ENCODE measurements around the gene PRR7.

PRR7 gene

DNA sequence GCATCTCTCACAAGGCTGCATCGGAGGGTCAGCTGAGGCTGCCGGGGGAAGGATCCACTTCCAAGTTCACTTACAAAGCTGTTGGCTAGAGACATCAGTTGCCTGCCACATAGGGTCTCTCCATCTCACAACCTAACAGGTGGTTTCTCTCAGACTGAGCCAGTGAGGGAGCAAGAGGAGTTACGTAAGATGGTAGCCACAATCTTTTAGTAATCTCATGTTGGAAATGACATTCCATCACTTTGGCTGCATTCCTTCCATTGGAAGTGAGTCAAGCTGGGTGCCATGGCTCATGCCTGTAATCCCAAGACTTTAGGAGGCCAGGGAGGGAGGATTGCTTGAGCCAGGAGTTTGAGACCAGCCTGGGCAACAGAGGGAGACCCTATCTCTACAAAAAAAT, 27.6 kb upstream of the PRR7 start:
- TF ChIP-seq, protein P1, sequence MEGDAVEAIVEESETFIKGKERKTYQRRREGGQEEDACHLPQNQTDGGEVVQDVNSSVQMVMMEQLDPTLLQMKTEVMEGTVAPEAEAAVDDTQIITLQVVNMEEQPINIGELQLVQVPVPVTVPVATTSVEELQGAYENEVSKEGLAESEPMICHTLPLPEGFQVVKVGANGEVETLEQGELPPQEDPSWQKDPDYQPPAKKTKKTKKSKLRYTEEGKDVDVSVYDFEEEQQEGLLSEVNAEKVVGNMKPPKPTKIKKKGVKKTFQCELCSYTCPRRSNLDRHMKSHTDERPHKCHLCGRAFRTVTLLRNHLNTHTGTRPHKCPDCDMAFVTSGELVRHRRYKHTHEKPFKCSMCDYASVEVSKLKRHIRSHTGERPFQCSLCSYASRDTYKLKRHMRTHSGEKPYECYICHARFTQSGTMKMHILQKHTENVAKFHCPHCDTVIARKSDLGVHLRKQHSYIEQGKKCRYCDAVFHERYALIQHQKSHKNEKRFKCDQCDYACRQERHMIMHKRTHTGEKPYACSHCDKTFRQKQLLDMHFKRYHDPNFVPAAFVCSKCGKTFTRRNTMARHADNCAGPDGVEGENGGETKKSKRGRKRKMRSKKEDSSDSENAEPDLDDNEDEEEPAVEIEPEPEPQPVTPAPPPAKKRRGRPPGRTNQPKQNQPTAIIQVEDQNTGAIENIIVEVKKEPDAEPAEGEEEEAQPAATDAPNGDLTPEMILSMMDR (IDR thresholded peaks at IDR 0.05), result no peak

DNA sequence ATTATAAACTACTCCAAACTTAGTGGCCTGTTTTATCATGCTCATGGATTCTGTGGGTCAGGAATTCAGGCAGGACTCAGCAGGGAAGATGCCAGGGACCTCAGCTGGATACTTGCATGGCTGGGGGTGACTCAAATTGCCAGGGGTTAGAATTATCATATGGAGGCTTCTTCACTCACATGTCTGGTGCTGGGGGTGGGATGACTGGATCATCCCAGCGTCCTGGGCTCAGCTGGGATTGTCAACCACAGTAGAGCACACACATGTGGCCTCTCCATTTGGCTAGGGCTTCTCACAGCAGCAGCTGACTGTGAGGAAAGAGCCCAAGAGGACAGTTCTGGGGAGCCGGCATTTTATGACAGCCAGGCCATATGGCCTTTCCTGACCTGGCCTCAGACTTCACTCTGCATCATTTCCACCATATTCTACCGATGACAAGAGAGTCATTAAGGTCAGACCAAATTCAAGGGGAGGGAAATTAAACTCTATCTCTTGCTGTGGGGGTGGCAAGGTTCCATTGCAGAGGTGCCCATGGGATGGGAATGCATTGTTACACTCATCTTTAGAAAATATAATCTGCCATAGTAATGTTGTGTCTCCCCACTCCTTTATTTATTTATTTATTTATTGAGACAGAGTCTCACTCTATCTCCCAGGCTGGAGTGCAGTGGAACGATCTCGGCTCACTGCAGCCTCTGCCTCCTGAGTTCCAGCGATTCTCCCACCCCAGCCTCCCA, 25.4 kb upstream of the PRR7 start:
- TF ChIP-seq, protein P1 (IDR thresholded peaks at IDR 0.05), result no peak

DNA sequence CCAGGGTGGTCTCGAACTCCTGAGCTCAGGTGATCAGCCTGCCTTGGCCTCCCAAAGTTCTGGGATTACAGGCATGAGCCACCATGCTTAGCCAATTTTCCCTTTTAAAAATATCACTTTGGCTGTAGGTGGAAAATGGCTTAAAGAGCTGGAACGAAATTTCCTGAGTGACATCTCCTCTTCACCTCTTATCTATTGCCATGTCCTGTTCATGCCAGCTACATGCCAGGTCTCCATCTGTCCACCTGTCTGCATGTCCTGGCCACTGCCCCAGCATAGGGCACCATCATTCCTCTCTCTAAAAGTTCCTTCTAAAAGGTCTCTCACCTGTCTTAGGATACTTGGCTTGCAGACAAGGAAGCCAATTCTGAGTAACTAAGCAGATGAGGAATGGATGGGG, 22.9 kb upstream of the PRR7 start:
- TF ChIP-seq, protein P1 (IDR thresholded peaks at IDR 0.05), result no peak

DNA sequence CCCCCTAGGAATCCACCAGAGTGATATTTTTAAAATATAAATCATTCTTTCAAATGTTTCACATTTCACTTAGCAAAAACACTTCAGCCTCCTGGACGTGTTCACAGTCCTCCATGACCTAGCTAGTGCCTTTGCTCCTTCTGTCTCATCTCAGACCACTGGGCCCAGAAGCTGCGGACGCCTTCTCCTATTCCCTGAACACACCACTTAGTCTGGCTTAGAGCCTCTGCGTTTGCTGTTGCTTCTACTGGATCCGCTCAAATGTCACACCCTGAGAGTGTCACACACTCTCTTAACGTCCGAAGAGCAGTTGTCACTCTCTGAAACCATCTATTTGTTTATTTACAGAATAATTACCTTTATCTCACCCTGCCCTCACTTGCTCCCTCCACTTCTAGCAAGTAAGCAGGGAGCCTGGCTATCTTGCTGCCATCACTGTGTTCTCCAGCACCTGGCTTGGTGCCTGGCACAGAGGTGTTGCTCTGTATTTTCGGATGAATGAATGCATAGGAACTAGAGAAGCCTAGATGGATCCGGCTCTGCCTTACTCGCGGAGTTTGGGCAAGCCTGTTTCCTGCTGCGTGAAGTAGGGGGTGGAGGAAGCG, 21.3 kb upstream of the PRR7 start:
- TF ChIP-seq, protein P1 (IDR thresholded peaks at IDR 0.05), result no peak

DNA sequence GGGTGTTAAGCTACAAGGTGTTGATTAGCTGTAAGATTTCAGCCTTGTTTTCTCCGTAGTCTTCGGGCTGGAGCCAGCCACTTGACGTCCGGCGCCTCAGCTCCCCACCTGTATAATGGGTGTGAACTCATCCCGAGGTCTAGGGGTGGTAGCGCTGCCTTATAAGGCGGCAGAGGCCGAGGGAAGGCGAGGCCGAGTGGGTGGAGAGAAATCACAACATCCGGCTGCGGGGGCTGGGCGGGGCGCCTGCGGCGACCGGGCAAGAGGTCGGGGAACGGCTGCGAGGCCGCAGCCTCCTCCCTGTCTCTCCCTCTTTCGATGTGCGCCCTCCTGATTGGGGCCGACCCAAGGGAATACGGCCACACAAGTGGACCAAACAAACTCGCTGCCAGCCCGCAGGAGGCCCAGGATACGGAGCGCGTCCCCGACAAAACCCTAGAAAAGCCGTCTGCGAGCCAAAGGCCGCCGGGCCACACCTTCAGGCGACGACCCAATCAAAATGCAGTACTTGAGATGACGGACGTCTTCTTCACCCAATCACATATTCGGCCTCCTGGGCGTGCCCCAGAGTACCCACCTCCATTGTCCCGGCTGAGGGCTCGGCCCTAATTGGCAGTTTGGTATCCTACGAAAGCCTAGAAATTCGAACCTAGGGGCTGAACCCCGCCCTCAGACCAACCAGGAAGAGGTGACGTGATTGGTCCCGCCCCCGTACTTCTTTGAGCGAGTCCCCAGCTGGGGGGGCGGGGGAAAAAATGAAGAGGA, 20.6 kb upstream of the PRR7 start:
- TF ChIP-seq, protein P1 (IDR thresholded peaks at IDR 0.05), result no peak

DNA sequence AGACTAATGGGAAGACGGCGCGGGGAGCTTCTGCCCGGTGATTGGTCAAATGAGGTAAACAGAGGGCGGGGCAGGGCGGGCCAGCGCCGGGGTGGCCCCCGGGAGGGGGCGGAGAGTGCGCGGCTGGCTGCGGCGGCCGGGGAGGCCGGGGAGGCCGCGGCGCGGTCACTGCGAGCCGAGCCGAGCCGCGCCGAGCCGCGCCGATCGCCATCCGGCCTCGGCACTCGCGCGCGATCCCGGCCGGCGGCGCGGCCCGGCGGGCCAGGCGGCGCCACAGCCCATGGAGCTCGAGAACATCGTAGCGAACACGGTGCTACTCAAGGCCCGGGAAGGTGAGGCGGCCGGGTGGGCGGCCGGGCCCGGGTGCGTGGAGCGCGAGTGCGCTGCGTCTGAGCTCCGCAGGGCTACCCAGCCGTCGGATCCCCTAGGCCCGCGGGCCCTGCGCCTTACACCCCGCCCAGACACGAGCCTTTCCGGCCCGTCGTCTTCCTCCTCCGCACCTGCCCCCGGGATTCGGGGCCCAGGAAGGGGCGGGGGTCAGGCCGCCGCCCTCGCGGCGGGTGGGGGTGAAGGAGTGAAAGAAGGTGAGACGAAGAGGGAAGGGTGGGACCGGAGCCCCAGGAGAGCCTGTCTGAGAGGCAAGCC, 19.9 kb upstream of the PRR7 start, which contains the start of gene GRK6:
TSS of gene GRK6 (plus strand) at position 111 of the 645 bp plus-strand sequence. CDS start at position 281, 170 bp downstream.
- TF ChIP-seq, protein P1 (IDR thresholded peaks at IDR 0.05), result no peak

DNA sequence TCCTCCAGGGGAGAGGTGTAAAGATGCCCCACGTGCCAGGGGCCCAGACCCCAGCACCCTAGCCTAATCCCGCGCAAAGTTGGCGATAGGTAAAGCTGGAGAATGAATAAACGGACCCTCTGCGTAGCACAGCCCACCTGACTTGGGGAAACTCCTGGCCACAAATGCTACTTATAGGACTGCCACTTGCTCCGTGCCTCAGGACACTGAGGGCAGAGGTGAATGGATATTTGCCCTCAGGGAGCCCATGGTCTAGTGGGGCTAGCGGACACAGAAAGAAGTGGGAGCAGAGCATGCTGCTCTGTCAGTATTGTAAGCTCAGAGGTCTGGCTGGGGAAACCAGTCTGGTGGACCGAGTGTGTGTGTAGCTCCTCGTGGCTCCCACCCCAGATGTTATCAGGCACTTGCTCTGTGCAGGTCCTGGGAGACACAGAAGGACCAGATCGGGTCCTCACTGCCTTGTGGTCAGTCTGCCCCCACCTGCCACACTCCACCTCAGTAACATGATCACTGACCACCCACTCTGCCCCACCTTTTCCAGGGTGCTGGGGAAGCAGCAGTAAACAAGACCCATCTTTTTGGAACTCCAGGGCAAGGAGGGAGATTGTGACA, 19.3 kb upstream of the PRR7 start:
- TF ChIP-seq, protein P1 (IDR thresholded peaks at IDR 0.05), result no peak
